Liver (tissue), 3 donors: ENCODE results near the gene SOX10.

Experiments
- ATF3 ChIP-seq: IDR thresholded peaks from 2 replicates; pipeline ENCODE4 v1.6.1; 2016; ENCODE audit warnings: antibody characterized with exemption
- CTCF ChIP-seq: fragments of 150-350 bp; IDR thresholded peaks from 2 replicates; pipeline ENCODE4 v1.5.1; 2017; ENCODE audit warnings: improper control_type of control experiment, low read depth, low read length; ENCODE audit not compliant: missing input control
- EGR1 ChIP-seq, 2 donors: IDR thresholded peaks; 2 replicates each; pipeline ENCODE4 v1.6.1; 2016 to 2018; ENCODE audit warnings: antibody characterized with exemption in 2 of 2, low read depth in 2 of 2
- FOXA1 ChIP-seq: IDR thresholded peaks from 2 replicates; pipeline ENCODE4 v1.6.1; 2016; ENCODE audit warnings: antibody characterized with exemption
- GABPA ChIP-seq, 2 donors: IDR thresholded peaks in 1 of 2; conservative IDR thresholded peaks in 1 of 2; 2 replicates each; pipeline ENCODE4 v1.6.1; 2016; ENCODE audit warnings: antibody characterized with exemption in 2 of 2, mild to moderate bottlenecking in 1 of 2, moderate library complexity in 1 of 2
- MAX ChIP-seq: IDR thresholded peaks from 2 replicates; pipeline ENCODE4 v1.6.1; 2016; ENCODE audit warnings: antibody characterized with exemption
- RAD21 ChIP-seq, 2 donors: IDR thresholded peaks; 2 replicates each; pipeline ENCODE4 v1.6.1; 2016; ENCODE audit warnings: antibody characterized with exemption in 2 of 2, mild to moderate bottlenecking in 2 of 2
- REST ChIP-seq: IDR thresholded peaks from 2 replicates; pipeline ENCODE4 v1.6.1; 2016; ENCODE audit warnings: antibody characterized with exemption, mild to moderate bottlenecking
- RXRA ChIP-seq, 2 donors: IDR thresholded peaks; 2 replicates each; pipeline ENCODE4 v1.6.1; 2017 to 2018; ENCODE audit warnings: antibody characterized with exemption in 2 of 2, mild to moderate bottlenecking in 1 of 2
- SP1 ChIP-seq: IDR thresholded peaks from 2 replicates; pipeline ENCODE4 v1.6.1; 2018; ENCODE audit warnings: antibody characterized with exemption, mild to moderate bottlenecking
- TAF1 ChIP-seq: conservative IDR thresholded peaks from 2 replicates; pipeline ENCODE4 v1.6.1; 2016; ENCODE audit warnings: antibody characterized with exemption, mild to moderate bottlenecking
- YY1 ChIP-seq: IDR thresholded peaks from 2 replicates; pipeline ENCODE4 v1.6.1; 2016; ENCODE audit warnings: antibody characterized with exemption, mild to moderate bottlenecking
- ZBTB33 ChIP-seq: IDR thresholded peaks from 2 replicates; pipeline ENCODE4 v1.6.1; 2016; ENCODE audit warnings: antibody characterized with exemption
- donor health status: healthy.
- donor health status: healthy.

- TF ChIP-seq CTCF = no peak
- TF ChIP-seq SP1 = no peak
- TF ChIP-seq MAX = no peak
- TF ChIP-seq EGR1 (IDR thresholded peaks at IDR 0.05; ENCODE audit: low read depth in 2 of 2) = no peak
- no peak for TF ChIP-seq RAD21 (IDR thresholded peaks at IDR 0.05)
- no peak for TF ChIP-seq ZBTB33
- TF ChIP-seq ATF3 = no peak
- no peak for TF ChIP-seq TAF1
- no peak for TF ChIP-seq REST
- no peak for TF ChIP-seq GABPA (IDR thresholded peaks at IDR 0.05 in 1 of 2, conservative IDR thresholded peaks at IDR 0.05 in 1 of 2)
- TF ChIP-seq FOXA1 = no peak
- no peak for TF ChIP-seq RXRA (IDR thresholded peaks at IDR 0.05)
- TF ChIP-seq YY1 = no peak
Measured at GRCh38 chr22:37943825-37944198, 40.5 kb downstream of the SOX10 start.
